B cell (primary cell): ENCODE measurements around the gene ACTL8. TPM values are rescaled to one million over a fixed set of nuclear protein-coding genes. Genes with fewer than 3 reads are reported as not detected.

Source experiments
- ATAC-seq: fragments of 200-7000 bp; cut with Tn5 transposase; one replicate; pipeline ENCODE4 v1.10.0; 2021; ENCODE audit warnings: low read depth, mild to moderate bottlenecking, moderate number of reproducible peaks, moderate library complexity
- CTCF ChIA-PET: fragments of 350-600 bp; sonication (Branson Sonifier 250); formaldehyde crosslinking; loops from one replicate; lab custom pipeline; 2021; ENCODE audit warnings: antibody characterized with exemption, inconsistent platforms; lab: Charles Lee
- POLR2A ChIA-PET: fragments of 350-600 bp; sonication (Branson Sonifier 250); formaldehyde crosslinking; loops from one replicate; lab custom pipeline; 2021; ENCODE audit warnings: antibody characterized with exemption; lab: Charles Lee
- DNase-seq: peaks from one replicate; pipeline ENCODE4 v3.0.0; 2013
- H2AFZ ChIP-seq: 2 replicates; pipeline ENCODE4 v1.6.1; 2012; ENCODE audit warnings: mild to moderate bottlenecking, low read depth, low read length; ENCODE audit not compliant: insufficient read depth, poor library complexity, severe bottlenecking
- H3K27ac ChIP-seq, 2 donors: 1 replicate in 1 of 2; 2 replicates in 1 of 2; pipeline ENCODE4 v1.5.1; 2012 to 2013; ENCODE audit warnings: low read length in 2 of 2, mild to moderate bottlenecking in 2 of 2, moderate library complexity in 1 of 2
- H3K27me3 ChIP-seq, 4 experiments: fragments of 200-600 bp in 1 of 4; sonication (generic) in 1 of 4; replicated peaks in 1 of 4; 1 replicate in 2 of 4; 2 replicates in 2 of 4; pipeline versions ENCODE4 v1.6.1 to v1.7.0; 2013 to 2016; ENCODE audit warnings: low read length in 3 of 4, mild to moderate bottlenecking in 2 of 4, mixed read lengths in 1 of 4, moderate library complexity in 1 of 4; ENCODE audit not compliant: insufficient read depth in 4 of 4, control insufficient read depth in 3 of 4; ENCODE audit errors: control extremely low read depth in 1 of 4
- H3K36me3 ChIP-seq, 2 experiments: replicated peaks in 1 of 2; 1 replicate in 1 of 2; 2 replicates in 1 of 2; pipeline versions ENCODE4 v1.6.1 to v1.7.1; 2013; ENCODE audit warnings: low read length in 1 of 2; ENCODE audit not compliant: insufficient read depth in 2 of 2, control insufficient read depth in 1 of 2; ENCODE audit errors: control extremely low read depth in 1 of 2, extremely low read depth in 1 of 2
- H3K4me1 ChIP-seq, 2 donors: fragments of 200-600 bp in 1 of 2; sonication (generic) in 1 of 2; 1 replicate in 1 of 2; 2 replicates in 1 of 2; pipeline versions ENCODE4 v1.5.1 to v1.6.1; 2013 to 2017; ENCODE audit warnings: low read length in 2 of 2; ENCODE audit not compliant: control insufficient read depth in 2 of 2, insufficient read depth in 2 of 2
- H3K4me2 ChIP-seq: replicated peaks from 2 replicates; pipeline ENCODE3; 2012; ENCODE audit warnings: mild to moderate bottlenecking, low read depth, low read length; ENCODE audit not compliant: poor library complexity, severe bottlenecking
- H3K4me3 ChIP-seq, 5 experiments: fragments of 200-600 bp in 1 of 5; sonication (generic) in 1 of 5; 1 replicate in 3 of 5; 2 replicates in 2 of 5; pipeline versions ENCODE4 v1.5.1 to v1.7.0; 2011 to 2016; ENCODE audit warnings: low read length in 4 of 5, mild to moderate bottlenecking in 4 of 5, low read depth in 2 of 5, control low read depth in 1 of 5, moderate library complexity in 1 of 5; ENCODE audit not compliant: insufficient read depth in 1 of 5; ENCODE audit errors: control extremely low read depth in 1 of 5, extremely low read depth in 1 of 5
- H3K79me2 ChIP-seq: fragments of 200-600 bp; sonication (generic); one replicate; pipeline ENCODE4 v1.6.0; 2016; ENCODE audit warnings: low read length; ENCODE audit not compliant: control insufficient read depth, insufficient read depth
- H3K9ac ChIP-seq: fragments of 200-600 bp; sonication (generic); 2 replicates; pipeline ENCODE4 v1.6.1; 2017; ENCODE audit warnings: mild to moderate bottlenecking, low read length, moderate library complexity
- H3K9me3 ChIP-seq, 3 donors: one replicate each; pipeline versions ENCODE4 v1.6.1 to v1.7.1; 2013; ENCODE audit warnings: low read length in 2 of 3; ENCODE audit not compliant: control insufficient read depth in 2 of 3, insufficient read depth in 1 of 3; ENCODE audit errors: control extremely low read depth in 1 of 3
- H4K20me1 ChIP-seq: 2 replicates; pipeline ENCODE4 v1.6.0; 2012; ENCODE audit warnings: mild to moderate bottlenecking, low read length; ENCODE audit not compliant: insufficient read depth, control insufficient read depth, poor library complexity, severe bottlenecking
- H3K27ac Mint-ChIP-seq: one replicate; pipeline ENCODE4 v1.8.0; 2021; ENCODE audit warnings: mixed read lengths
- H3K27me3 Mint-ChIP-seq: one replicate; pipeline ENCODE4 v1.8.0; 2021; ENCODE audit warnings: mixed read lengths
- H3K4me1 Mint-ChIP-seq: one replicate; pipeline ENCODE4 v1.8.0; 2021; ENCODE audit warnings: mixed read lengths
- H3K4me3 Mint-ChIP-seq: one replicate; pipeline ENCODE4 v1.8.0; 2021; ENCODE audit warnings: mixed read lengths
- H3K9me3 Mint-ChIP-seq: one replicate; pipeline ENCODE4 v1.8.0; 2022; ENCODE audit warnings: mixed read lengths; ENCODE audit not compliant: insufficient read depth
- EZH2 ChIP-seq: IDR thresholded peaks from 2 replicates; pipeline ENCODE4 v1.6.1; 2012; ENCODE audit warnings: borderline replicate concordance, low read depth, mild to moderate bottlenecking, moderate library complexity, low read length; ENCODE audit not compliant: insufficient read depth, poor library complexity, severe bottlenecking
- WGBS: methylation state at CpG from one replicate; pipeline ENCODE4 v1.1.5; 2013; ENCODE audit warnings: missing lambda C conversion rate; ENCODE audit not compliant: insufficient coverage; 5-methylcytosine and 5-hydroxymethylcytosine counted together
- intact Hi-C: fragments of 100-400 bp; cut with micrococcal nuclease; formaldehyde crosslinking; loops from one replicate; pipeline ENCODE4 v1.10.0; 2022
- polyA plus RNA-seq: library from polyadenylated mRNA; depleted of rRNA; stranded (reverse); fragments of >200 nt; gene quantifications from 2 replicates; pipeline ENCODE4 v1.2.3, GENCODE V29; 2012
- total RNA-seq, 2 donors: library from RNA; stranded (reverse); fragments of 120-200 nt in 1 of 2; gene quantifications; 1 replicate in 1 of 2; 2 replicates in 1 of 2; pipeline versions ENCODE4 v1.2.3 to v1.2.4, GENCODE V29; 2013 to 2022
- TF ChIP-seq, protein P1 (sequence below): fragments of 200-600 bp; IDR thresholded peaks from one replicate; pipeline ENCODE4 v1.8.0; 2022; ENCODE audit warnings: antibody characterized with exemption, mild to moderate bottlenecking

ACTL8 gene
- total and polyA plus RNA-seq, 2 donors (not counting 1 experiment from before 2014, with no cell fraction given) = not detected

DNA sequence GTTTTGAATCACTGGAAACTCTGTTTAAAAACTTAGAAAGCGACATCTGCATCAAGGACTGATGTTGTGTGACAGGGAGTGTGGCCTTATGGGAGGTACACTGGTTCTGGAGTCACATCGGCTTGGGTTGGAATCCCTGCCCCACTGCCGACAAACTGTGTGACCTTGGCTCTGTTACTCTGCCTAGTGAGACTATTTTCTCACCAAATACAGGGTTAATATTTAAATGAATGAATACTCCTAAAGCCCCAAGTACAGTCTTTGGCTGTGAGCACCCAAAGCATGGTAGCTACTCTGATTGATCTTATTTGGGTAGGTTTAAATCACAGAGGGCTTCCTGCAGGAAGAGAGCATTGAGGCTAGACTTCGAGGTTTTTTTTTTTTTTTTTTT, 102.0 kb downstream of the ACTL8 start:
- H3K27ac Mint-ChIP-seq = no peak overlapping the region
- H2AFZ ChIP-seq = no peak overlapping the region

DNA sequence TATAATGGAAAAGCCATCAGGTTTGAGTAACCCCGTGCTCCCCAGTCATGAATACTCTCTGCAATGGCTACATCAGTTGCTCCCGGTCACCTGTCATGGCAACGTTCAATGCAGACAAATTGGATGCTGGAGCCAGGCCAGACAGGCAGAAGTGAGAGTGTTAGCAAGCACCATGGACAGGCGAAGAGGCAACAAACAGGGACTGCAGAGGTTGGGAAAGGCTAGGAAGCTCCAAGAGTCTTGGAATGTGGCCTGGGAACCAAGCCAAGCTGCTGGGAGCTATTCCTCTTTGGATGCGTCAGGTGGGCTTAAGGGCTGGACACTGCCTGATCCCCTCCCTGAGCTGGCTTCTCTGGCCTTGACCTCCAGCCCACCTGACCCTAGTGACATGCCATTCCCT, 102.9 kb downstream of the ACTL8 start:
- TF ChIP-seq, protein P1, sequence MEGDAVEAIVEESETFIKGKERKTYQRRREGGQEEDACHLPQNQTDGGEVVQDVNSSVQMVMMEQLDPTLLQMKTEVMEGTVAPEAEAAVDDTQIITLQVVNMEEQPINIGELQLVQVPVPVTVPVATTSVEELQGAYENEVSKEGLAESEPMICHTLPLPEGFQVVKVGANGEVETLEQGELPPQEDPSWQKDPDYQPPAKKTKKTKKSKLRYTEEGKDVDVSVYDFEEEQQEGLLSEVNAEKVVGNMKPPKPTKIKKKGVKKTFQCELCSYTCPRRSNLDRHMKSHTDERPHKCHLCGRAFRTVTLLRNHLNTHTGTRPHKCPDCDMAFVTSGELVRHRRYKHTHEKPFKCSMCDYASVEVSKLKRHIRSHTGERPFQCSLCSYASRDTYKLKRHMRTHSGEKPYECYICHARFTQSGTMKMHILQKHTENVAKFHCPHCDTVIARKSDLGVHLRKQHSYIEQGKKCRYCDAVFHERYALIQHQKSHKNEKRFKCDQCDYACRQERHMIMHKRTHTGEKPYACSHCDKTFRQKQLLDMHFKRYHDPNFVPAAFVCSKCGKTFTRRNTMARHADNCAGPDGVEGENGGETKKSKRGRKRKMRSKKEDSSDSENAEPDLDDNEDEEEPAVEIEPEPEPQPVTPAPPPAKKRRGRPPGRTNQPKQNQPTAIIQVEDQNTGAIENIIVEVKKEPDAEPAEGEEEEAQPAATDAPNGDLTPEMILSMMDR = no peak
- no peak for TF ChIP-seq EZH2
- Histone ChIP-seq H3K79me2 (no peaks in the 10 kb centered on the region), H3K4me1 (peaks cover 3 to 4% of the 10 kb centered on the region in 2 donors), H3K4me2 (no peak overlapping the region), H3K9ac (no peak overlapping the region), H3K27ac (no peak overlapping the region), H3K27me3 (no peaks in the 10 kb centered on the region), H3K9me3 (peaks cover 0 to 2% (median 0%) of the 10 kb centered on the region in 3 donors), H2AFZ (no peak overlapping the region), H3K4me3 (no peak overlapping the region), H3K36me3 (no peaks in the 10 kb centered on the region), H4K20me1 (no peaks in the 10 kb centered on the region)
- DNase-seq (no peak), ATAC-seq (no peak)
- no peak overlapping the region for H3K4me3 Mint-ChIP-seq
- no peaks in the 10 kb centered on the region for H3K9me3 Mint-ChIP-seq
- POLR2A ChIA-PET = no interaction called here
- CTCF ChIA-PET = no interaction called here
- intact Hi-C loops = no loop called here
- H3K27ac Mint-ChIP-seq = no peak overlapping the region
- WGBS = 97% methylated on average over 5 of the region's 5 CpGs
- peaks cover 4% of the 10 kb centered on the region for H3K4me1 Mint-ChIP-seq
- peaks cover 17% of the 10 kb centered on the region for H3K27me3 Mint-ChIP-seq

More for the DNA sequence above, 102.0 kb downstream of the ACTL8 start:
- no peak overlapping the region for H3K27ac ChIP-seq
- ATAC-seq (no peak), DNase-seq (no peak)
- no peaks in the 10 kb centered on the region for H4K20me1 ChIP-seq
- H3K4me2 ChIP-seq = no peak overlapping the region
- Mint-ChIP-seq H3K4me3 (no peak overlapping the region), H3K9me3 (no peaks in the 10 kb centered on the region), H3K4me1 (peaks cover 4% of the 10 kb centered on the region), H3K27me3 (peaks cover 17% of the 10 kb centered on the region)
- TF ChIP-seq, protein P1 = no peak
- no peak for TF ChIP-seq EZH2
- no peaks in the 10 kb centered on the region for H3K36me3 ChIP-seq
- H3K9ac ChIP-seq = no peak overlapping the region
- no peaks in the 10 kb centered on the region for H3K79me2 ChIP-seq
- H3K4me1 ChIP-seq = peaks cover 3 to 4% of the 10 kb centered on the region in 2 donors
- H3K4me3 ChIP-seq = no peak overlapping the region
- H3K9me3 ChIP-seq = peaks cover 0 to 2% (median 0%) of the 10 kb centered on the region in 3 donors
- 83% methylated on average over 1 of the region's 4 CpGs for WGBS
- intact Hi-C loops = no loop called here
- CTCF ChIA-PET = no interaction called here
- no peaks in the 10 kb centered on the region for H3K27me3 ChIP-seq
- POLR2A ChIA-PET = no interaction called here
